T-helper 2 cell (primary cell): ENCODE data around the gene TTC33.
"Not testable (repeated sequence)": the region's sequence is repeated elsewhere in the genome, so short reads cannot be mapped to it uniquely, and the experiment has no call there.

Experiments
- DNase-seq, 5 experiments: peaks; one replicate each; pipeline versions ENCODE4 v3.0.0 to v3.0.0-alpha.2; 2012 to 2022

The TTC33 gene

DNA sequence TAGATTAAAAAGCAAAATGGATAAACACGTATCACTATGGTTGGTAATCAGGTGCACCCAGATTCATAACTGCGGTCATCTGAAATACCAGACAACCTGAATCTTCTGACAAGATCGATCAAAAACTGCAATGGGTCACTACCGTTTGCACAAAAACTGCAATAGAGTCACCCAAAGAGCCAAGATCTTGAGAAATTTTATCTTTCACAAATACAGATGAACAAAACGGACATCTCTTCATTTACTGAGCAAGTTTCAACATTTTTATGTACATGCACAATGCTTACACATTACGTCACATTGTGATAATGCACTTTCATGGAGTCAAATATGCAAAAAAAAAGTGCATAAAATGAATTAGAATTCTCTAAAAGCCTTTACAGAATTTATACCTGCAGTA is 23.8 kb upstream of the TTC33 start:
- DNase-seq: no peak

DNA sequence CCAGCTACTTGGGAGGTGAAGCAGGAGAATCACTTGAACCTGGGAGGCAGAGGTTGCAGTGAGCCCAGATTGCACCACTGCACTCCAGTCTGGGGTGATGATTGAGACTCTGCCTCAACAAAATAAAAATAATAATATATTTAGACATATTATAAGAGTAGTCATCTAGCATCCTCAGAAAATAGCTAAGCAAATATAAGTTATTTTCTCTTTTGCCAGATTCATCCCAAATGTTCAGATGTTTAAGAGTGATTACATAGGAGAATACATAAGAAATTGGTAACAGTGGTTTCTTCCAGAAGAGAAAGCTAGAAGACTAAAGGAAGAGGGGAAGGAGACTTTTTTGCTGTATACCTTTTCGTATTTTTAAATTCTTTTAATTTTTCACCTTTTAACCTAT is 22.4 kb upstream of the TTC33 start:
- DNase-seq: no peak

DNA sequence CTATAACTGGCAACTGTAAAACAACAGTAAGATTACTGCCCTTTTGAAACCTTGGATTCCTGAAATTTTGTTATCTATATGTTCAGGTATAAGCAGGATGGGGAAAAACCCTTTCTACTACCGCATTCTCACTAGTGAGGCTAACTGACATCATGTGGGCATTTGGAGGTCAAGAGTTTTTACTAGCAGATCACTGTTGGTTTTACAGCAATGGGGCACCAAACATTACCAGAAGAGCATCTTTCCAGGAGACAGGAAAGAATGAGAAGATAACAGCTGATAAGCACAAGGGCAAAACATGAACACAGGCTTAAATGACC is 20.9 kb upstream of the TTC33 start:
- no peak for DNase-seq

DNA sequence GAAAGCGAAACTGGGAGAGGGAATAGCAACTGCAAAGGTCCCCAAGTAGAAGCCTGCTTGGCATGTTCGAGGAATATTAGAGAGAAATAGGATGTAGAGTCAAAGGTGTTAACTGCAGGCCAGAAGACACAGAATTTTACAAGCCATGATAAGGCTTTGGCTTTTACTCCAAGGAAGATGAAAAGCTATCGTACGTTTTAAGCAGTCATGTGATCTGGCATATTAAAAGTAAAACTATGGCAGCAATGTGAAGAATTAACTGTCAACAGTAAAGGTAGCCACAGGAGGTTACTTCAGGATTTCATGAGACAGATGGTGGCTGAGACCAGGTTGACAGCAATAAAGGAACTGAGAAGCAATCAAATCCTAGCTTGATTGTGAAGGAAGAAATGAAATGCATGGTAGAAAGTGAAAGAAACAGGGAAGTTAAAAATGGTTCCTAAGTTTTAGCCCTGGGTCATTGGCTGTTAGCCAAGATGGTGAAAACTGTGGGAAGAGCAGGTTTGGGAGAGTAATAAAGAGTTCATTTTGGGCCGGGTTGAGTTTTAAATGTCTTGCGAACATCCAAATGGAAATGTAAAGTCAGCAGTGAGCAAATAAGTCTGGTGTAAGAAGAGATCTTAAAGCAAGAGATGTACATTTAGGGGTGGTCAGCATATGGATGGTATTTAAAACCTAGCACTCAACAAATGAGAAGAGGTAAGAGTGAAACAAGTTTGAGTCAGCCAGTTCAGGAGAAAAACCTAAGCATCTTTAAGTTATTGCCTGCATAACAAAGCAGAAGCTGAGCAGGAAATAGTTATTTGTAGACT is 20.3 kb upstream of the TTC33 start:
- DNase-seq: peak in 1 of 5 experiments; percentile 48

DNA sequence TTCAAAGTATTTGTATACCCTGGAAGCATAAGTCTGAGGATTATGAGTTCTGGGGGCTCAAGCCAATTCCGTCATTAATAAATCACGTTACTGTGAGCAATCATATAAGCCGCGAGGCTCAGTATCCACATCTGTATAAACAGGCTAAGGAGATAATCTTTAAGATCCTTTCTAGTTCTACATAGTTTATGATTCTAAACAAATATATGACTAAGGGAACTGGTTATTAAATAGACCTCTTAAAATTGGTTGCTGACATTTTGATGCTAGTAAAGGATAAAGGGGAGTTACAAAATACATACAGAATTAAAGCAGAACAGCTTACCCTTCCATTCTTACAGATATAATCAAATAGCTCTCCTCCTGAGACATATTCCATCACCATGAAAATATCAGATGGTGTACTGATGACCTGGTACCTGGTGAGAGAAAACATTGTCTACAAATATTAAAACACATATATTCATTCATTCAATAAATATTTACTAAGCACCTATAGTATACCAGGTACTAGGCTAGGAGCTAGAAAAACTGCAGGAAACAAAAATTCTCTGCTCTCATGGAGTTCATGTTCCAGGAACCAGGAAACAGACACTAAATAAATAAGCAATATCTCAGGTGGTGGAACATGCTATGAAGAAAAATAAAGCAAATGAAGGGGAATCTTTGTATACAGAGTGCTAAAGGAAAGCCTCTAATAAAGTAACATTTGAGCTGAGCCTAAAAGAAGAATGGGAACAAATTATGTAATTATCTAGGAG is 19.5 kb upstream of the TTC33 start:
- no peak for DNase-seq

DNA sequence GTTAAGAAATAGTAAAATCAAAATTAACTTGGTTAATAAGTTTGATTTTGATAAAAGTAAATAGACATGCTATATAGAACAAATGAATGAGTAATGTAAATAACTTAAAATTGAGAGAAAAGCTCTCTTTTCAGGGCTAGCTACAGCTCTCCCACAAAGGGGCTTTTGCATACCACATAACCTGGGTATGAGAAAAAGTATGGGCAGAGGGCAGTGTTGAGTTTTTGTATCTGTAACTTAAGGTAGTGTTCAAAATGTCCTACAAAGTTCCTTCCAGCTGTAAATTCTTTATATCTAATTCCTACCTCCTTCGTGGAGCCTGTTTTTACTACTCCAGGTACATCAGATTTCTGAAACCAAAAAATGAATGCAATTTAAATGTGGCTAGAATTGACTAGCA is 18.9 kb upstream of the TTC33 start:
- DNase-seq: no peak

DNA sequence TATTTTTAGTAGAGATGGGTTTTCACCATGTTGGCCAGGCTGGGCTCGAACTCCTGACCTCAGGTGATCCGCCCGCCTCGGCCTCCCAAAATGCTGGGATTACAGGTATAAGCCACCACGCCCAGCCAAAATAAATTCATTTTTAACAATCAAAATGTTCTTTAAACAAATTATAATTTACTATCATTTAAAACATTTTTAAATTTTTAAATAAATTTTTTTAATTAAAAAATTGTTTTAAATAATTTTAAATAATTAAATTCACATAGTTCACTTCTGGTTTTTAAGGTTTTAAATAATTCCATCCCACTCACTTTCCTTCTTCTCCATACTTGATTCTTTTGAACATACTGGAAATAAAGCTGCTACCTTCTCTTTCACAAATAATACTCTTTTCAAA is 15.0 kb upstream of the TTC33 start:
- DNase-seq: no peak

DNA sequence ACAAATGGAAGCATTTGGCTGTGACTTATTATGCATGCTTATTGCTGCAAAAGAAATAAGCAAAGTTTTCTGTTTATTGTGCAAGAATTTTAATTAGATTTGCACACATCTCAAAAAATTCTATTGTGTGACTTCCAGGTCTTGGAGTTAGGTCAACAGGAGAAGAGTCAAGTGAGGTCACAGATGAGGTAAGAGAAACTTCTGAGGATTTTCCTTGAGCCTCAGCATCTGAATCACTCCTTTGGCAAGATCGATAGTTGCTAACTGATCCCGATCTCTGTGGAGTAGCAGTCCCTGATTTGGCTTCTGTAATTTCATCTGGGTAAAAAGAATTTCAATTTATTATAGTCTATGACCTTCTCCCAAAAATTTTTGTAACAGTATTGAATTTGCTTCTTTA is 6.9 kb upstream of the TTC33 start:
- DNase-seq: no peak

DNA sequence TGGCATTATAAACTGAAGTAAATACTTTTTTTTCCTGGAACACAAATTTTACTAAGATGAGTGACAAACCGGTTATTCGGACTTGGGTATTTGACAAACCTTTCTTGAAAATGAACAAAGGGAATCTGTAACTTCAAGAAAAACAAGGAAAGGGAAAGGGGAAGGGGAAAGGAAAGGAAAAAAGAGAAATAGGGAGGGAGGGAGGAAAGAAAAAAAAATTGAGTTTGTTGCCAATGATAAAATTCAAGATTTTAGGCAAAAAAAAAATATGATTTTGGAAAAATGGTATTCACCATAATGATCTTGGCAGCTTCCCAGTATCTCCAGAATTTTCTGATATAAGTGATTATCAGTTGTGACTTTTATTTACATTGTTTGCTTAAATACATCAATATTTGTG is 1.6 kb upstream of the TTC33 start:
- no peak for DNase-seq

DNA sequence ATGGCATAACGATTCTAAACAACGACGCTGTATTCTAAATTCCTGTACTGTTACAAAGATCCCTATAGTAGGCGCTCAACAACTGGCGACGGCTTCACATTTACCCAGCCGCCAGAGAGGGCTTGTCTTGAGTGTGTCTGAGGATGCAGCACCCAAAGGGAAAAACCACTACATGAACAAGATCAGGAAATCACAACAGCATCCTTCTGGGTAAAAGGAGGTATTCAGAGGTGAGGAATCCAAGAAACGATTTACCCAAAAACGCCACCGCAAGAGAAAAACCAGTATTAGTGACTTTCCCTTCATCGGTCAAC is 711 bp downstream of the TTC33 start:
- DNase-seq: peak; percentile 21 to 85 (median 47)

DNA sequence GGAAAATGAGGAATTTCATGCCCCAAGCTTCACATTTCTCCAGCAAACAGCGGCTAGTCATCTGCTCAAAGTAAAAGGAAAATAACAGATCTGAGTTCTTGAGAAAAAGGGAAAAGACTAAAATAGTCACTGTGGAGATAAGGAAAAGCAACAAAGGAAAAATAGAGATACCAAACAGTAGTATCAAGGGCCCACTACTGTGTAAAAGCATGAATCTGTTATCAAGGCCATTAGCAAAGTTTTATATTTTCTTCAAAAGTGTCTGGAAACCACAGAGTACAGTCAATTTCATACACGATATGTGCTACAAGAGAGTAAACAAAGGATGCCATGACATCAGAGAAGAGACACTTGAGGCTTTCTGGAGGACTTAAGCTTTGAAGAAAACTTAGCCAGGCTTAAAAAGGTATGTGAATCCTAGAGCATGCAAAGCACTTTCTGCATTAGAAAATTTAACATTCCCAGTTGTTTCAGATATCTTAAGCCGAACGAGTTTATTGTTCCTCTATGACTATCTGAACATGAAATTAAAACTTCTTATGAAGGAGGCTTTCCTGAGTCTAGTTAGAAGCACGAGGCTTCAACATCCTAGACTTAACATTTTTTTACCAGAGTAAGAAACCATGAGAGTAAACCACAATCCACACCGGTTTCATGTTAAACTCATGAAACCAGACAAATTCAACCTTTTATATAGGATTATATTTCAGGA is 1.2 kb downstream of the TTC33 start:
- peak in 2 of 5 experiments; percentile 19 to 90 for DNase-seq

DNA sequence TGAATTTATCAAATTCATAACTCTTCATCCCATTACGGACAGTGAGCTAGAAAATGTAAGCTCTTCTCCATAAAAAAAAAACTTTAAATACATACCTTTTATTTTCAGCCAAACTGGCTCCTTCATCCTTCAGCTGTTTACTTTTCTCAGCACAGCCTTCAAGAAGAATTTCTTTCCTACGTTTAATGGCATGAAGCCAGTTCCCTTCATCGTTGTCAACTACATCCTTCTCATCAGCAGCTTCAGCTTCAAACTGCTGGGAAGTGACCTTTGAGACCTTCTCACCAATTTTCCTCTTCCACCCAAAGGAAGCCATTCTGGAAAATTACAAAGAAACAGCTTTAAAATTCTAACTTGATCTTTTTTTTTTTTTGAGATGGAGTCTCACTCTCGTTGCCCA is 9.1 kb downstream of the TTC33 start:
- DNase-seq: no peak

DNA sequence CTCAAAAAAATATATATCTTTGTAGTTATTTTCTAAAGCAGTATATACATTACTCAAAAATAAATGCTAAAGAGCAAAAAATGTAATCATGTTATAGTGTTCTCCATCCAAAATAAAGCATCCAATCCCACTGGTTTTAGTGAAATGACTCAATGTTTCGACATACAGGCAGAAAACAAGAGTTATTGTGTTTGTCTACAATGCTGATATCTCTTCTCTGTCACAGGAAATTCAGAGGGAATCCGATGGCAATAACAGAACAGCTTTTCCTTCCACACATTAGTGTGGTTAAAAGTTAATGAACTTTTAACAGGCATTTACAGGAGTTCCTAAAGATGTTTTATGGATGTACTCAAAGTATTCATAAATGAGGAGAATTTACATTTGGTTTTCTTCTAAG is 12.0 kb downstream of the TTC33 start:
- DNase-seq: no peak

DNA sequence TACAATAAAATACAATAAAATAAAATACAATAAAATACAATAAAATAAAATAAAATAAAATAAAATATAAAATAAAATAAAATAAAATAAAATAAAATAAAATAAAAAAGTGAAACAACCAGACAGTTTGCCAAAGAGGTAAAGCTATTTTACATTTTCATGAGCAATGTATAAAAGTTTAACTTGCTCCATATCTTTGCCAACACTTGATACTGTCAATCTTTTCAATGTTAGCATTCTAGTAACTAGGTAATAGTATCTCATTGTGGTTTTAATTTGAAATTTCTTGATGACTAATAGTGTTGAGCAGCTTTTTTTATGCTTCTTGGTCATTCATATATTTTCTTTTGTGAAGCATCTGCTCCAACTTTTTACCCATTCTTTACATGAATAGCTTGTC is 17.3 kb downstream of the TTC33 start:
- no peak for DNase-seq

DNA sequence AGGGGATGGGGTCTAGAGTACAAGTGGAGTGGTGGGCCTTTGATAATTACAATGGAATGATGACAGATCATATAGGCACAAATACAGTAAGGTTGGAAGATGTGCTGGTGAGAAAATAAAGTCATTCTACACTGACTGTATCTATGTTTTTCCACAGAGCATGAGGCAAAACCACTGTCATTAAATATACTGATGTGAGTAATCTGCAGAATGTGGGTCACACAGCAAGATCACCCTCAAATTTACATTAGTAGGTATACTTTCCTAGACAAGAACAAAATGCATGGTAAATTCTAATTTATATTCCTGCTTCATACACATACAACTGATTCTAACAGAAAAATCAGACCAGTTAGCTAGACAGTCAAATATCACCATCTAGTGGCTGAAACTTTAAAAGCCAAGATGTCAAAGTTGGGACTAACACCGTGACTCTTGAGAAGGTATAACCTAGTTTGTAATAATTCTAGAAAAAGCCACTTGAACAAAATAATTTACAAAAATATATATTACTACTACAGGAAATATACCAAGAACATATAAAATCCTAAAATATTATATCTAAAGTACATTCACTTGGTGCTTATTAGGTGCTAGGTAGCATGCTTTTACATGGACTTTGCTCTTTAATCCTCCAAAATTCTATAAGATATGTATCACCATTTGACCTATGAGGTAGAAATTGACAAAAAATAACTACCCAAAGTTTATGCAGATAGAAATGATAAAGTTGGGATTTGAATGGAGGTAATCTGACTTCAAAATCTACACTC is 19.5 kb downstream of the TTC33 start:
- DNase-seq: peak in 2 of 5 experiments; percentile 17 to 75

DNA sequence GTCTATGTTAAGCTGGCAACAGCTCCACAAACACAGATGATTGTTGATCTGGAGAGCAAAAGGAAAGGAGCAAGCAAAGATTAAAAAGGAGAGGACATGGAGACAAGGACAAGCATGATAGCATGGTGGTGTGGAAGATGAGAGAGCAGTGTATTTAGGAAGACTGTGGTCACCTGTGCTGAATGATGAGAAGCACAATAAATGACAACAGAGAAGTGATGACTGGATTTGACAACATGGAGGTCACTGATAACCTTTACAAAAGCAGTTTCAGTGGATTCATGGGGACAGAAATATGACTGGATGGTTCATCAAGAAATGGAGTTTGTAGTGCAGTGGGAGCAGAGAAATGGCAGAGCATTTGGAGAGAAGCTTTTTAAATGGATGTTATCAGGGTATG is 20.2 kb downstream of the TTC33 start:
- peak in 1 of 5 experiments; percentile 22 for DNase-seq

DNA sequence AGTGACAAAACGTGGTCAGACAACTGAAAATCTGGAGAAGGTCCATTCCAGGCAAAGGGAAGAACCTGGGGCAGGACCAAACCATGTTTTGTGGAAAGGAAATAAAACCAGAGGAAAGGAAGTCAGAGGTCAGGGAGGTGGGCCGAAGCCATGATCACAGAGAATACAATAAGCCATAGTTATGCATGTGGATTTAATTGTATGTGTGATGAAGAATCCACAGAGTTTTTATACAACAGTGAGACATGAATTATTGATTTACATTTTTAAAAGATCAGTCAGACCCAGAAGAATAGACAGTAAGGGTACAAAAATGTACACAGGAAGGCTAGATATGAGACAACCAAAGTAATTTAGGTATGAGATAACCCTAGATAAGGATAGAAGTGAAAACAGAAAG is 20.8 kb downstream of the TTC33 start:
- DNase-seq: peak in 1 of 5 experiments; percentile 77

DNA sequence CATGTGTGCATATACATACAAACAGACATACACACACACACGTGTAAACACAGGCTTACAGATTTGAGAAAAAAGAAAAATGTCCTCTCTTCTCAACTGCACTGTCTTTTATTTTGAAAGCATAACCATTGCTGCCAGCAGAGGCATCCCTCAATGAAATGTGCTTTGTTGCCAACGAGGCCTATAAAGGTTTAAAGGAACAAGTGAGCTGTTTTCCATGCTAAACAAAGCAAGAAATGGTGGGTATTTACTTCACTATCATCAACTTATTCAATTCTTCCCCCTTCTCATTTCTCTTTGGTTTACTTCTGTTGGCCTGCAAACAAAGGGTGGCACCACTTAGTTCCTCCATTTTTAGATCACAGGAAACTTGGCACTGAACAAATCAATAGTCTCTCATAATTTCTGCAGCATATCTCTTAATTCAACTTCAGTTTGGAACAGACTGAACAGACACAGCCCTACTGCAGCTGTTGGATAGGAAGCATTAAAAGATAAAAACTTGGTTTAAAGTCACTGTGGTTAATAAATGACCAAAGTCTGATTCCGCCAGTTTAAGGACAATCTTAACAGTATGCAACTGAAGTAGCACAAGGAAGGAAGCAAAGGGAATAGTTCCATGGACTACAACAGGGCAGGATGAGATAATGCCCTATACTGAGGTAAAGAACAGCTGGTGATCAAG is 21.7 kb downstream of the TTC33 start:
- no peak for DNase-seq

DNA sequence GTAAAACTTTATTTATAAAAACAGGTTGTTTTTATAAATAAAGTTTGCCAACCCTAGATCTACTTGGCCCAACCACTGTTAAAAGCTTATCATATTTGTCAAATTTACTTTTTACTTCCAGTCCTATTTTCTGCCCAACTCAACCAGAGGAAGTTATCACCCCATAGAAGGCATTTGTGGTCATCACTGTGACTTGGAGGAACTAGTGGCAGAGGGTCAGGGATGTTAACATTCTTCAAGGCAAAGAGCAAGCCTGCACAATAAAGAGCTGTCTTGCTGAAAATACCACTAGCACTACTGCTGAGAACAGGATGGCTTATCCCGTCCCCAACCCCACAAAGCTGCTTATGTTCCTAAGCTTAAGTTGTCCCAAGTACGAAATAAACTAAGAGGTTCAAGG is 22.3 kb downstream of the TTC33 start:
- DNase-seq: no peak

DNA sequence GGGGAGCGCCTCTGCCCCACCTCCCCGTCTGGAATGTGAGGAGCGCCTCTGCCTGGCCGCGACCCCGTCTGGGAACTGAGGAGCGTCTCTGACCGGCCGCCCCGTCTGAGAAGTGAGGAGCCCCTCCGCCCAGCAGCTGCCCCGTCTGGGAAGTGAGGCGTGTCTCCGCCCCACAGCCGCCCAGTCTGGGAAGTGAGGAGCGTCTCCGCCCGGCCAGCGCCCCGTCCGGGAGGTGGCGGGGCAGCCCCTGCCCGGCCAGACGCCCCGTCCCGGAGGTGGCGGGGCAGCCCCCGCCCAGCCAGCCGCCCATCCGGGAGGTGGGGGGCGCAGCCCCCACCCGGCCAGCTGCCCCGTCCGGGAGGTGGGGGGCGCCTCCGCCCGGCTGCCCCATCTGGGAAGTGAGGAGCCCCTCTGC is 33.3 kb downstream of the TTC33 start:
- DNase-seq: not testable (repeated sequence)

DNA sequence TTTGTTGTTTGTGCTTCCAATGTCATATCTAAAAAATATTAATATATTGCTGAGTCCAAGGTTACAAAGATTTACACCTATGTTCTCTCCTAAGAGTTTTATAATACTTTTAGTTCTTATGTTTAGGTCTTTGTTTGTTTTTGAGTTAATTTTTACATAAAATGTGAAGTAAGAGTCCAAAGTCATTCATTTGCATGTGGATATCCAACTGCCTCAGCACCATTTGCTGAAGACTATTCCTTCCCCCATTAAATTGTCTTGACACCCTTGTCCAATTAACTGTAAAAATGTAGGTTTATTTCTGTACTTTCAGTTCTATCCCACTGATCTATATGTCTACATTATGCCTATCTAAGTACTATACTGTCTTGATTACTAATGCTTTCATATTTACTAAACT is 35.7 kb downstream of the TTC33 start:
- DNase-seq: no peak

DNA sequence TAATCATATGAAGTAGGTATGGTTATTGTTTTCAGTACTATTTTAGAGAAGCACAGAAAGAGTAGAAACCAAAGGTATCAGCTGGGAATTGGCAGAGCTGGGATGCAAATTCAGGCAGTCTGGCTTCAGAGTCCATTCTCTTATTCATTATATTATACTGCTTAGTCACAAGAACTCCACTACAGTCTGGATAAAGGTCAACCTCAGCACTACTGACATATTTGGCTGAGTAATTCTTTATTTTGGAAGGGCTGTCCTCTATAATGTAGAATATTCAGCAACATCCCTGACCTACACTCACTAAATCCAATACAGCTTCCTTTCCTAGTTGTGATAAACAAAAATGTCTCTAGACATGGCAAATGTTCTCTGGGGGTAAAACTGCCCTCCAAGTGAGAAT is 38.5 kb downstream of the TTC33 start:
- no peak for DNase-seq

DNA sequence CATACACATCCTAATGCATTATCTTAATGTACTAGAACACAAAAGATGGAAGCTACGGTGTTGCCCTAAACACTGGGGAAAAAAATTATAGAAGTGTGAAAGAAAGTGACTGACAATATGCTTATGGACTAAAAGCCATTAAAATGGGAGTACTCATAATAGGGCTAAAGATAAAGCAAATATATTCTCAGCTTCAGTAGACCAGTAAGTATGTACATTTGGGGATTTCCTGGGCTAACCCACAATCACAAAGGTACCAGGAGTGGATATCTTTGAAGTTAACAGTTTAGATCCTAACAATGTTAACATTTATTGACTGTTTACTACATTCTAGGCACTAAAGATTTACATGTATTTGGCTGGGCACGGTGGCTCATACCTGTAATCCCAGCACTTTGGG is 39.2 kb downstream of the TTC33 start:
- no peak for DNase-seq
